NOMO-1 (cell line): Measurements from ENCODE around the gene PPP1R7.

Experiments used
- DNase-seq, 2 experiments: peaks; one replicate each; lab custom pipeline; 2025; ENCODE audit not compliant: unreplicated experiment in 2 of 2; lab: John Stamatoyannopoulos, UW

PPP1R7 gene

GRCh38 chr2:241160318-241160717 is 10.1 kb downstream of the PPP1R7 start:
- DNase-seq = no peak

DNA sequence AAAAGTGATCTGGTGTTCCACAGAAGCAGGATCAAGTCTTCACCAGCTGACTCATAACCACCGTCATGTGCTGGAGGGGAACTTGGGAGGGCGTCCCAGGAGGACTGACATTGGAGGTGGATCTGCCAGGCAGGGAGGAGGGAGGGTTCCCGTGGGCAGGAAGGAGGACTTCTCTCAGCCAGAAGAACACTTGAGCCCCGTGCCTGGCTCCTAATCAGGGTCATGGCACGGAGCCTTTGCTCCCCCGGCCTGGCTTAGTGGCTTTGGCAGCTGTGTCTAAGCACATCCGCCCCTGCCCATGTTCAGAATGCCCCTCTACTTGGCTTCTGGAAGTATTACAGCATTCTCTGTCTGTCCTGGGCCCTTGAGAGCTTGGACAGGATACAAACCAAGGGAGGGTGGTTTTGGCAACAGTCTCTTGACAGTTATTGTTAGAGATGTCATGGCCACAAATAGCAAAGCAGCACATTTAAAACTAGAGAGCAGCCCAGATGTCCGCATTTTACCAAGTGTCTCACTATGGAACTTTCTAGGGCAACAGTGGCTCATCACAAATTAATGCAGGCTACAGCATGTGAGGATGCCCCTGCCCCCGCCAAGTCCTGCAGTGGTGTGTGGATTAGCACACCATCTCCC is 11.5 kb downstream of the PPP1R7 start:
- no peak for DNase-seq

- DNase-seq = no peak
Measured at GRCh38 chr2:241163601-241164118, 13.4 kb downstream of the PPP1R7 start.

GRCh38 chr2:241168366-241168765 is 18.1 kb downstream of the PPP1R7 start:
- no peak for DNase-seq

DNA sequence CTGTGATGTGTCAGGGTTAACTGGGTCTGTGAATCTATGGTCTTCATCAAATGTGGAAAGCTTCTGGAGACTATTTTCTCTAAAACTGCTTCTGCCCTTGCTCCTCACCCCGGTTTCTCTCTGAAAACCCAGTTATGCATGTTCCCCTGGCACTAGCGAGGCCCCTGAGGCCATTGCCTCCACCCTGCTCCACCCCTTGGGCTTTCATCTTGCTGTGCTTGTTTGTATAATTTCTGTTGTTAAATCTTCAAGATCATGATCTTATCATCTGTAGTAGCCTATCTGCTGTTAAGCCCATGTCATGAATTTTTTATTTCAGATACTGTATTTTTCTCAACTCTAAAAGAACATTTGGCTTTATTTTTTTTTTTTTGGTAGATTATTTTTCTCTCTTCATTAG is 23.3 kb downstream of the PPP1R7 start:
- no peak for DNase-seq

- no peak for DNase-seq
Measured at GRCh38 chr2:241177526-241178334, 27.5 kb downstream of the PPP1R7 start.

GRCh38 chr2:241178961-241179360 is 28.7 kb downstream of the PPP1R7 start:
- DNase-seq = no peak

GRCh38 chr2:241179899-241180298 is 29.6 kb downstream of the PPP1R7 start:
- no peak for DNase-seq

DNA sequence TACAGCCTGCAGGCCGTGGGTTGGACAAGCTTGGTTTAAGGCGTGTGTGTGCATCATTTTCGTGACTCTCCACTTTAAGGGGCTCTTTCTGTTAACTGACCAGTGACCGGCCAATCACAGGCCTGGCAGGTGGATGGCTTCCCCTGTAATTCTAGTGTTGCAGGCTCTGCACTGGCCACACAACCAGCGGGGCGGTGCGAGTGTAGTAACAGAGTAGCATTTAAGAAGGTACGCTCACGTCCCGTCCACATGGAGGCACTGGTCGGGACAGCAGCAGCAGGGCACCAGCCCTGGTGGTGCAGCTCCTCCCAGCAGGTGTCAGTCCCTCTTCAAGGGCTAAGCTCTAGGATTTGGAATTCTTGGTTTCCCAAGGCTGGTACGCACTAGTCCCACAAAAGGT is 30.2 kb downstream of the PPP1R7 start:
- DNase-seq = no peak

- DNase-seq = no peak
Measured at GRCh38 chr2:241182126-241182525, 31.9 kb downstream of the PPP1R7 start.

- no peak for DNase-seq
Measured at GRCh38 chr2:241182531-241183133, 32.4 kb downstream of the PPP1R7 start.

GRCh38 chr2:241183221-241183620 is 33.0 kb downstream of the PPP1R7 start:
- no peak for DNase-seq

DNA sequence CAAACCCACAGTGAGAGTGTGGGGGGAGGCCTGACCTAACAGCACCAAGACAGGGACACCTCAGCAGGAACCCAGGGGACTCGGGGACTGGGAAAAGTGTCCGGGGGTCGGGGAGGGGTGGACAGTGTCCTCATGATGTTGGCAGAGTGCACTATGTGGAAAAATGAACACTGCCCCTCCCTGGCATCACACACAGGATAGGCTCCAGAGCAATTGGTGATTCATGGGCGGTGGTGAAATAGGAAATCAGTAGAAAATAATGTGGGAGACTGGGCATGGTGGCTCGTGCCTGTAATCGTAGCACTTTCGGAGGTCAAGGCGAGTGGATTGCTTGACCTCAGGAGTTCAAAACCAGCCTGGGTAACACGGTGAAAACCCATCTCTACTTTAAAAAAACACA is 34.6 kb downstream of the PPP1R7 start:
- no peak for DNase-seq

DNA sequence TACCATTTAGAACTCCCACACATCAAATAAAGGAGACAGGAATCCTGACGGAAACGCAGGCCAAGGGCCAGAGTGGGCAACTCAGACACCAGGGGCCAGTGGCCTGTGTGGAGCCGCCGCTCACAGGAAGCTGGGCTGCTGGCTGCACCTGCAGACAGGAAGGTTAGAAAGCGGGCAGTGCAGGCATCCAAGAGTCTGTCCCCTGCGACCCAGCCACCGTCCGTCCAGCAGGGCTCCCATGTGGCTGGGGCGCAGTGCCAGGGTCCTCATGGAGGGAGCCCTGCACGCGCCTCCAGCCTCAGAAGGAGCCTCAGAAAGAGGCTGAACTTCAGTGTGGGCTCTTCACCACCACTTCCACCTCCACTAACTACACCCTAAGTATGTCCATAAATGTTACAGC is 35.7 kb downstream of the PPP1R7 start:
- DNase-seq = no peak

GRCh38 chr2:241187101-241187917 is 37.0 kb downstream of the PPP1R7 start:
- DNase-seq = no peak

- no peak for DNase-seq
Measured at GRCh38 chr2:241187918-241188234, 37.6 kb downstream of the PPP1R7 start.

GRCh38 chr2:241188361-241189092 is 38.3 kb downstream of the PPP1R7 start, which contains the start of gene ANO7:
Gene ANO7 (plus strand): TSS chr2:241188677. CDS start chr2:241190064, 1,387 bp downstream.
- DNase-seq = no peak

GRCh38 chr2:241189093-241189855 is 39.0 kb downstream of the PPP1R7 start:
- DNase-seq = no peak

DNA sequence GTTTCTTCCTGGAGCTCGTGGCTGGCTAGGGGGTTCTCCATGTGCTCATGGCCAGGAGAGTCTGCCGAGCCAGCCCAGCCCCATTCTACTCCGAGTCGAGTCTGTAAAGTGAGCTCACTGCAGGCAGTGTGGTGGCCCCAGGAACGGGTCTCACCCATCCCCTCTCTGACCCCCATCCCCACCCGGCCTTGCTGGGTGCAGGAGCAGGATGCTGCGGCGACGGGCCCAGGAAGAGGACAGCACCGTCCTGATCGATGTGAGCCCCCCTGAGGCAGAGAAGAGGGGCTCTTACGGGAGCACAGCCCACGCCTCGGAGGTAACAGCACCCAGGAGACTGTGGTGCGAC is 39.6 kb downstream of the PPP1R7 start:
- DNase-seq = no peak
